Measurements from ENCODE around the gene GDF15.

GDF15 gene

GRCh38 chr19:18432275-18433014 lies 46.5 kb downstream of the GDF15 start:
- FAIRE-seq, result no peak

GRCh38 chr19:18433015-18433691 lies 47.2 kb downstream of the GDF15 start:
- no peak for FAIRE-seq

- FAIRE-seq, result no peak
Measured at GRCh38 chr19:18433735-18434398, 47.9 kb downstream of the GDF15 start.

GRCh38 chr19:18434411-18435175 lies 48.6 kb downstream of the GDF15 start:
- no peak for FAIRE-seq

- FAIRE-seq, result no peak
Measured at GRCh38 chr19:18435178-18435841, 49.4 kb downstream of the GDF15 start.

GRCh38 chr19:18435842-18436670 lies 50.1 kb downstream of the GDF15 start:
- no peak for FAIRE-seq

- FAIRE-seq, result no peak
Measured at GRCh38 chr19:18436671-18437490, 50.9 kb downstream of the GDF15 start.

- FAIRE-seq, result no peak
Measured at GRCh38 chr19:18437491-18438330, 51.8 kb downstream of the GDF15 start, which contains the start of gene ISYNA1. TSS of gene ISYNA1 (minus strand) at chr19:18438133. CDS start at chr19:18437979, 154 bp downstream.

GRCh38 chr19:18438331-18439024 lies 52.5 kb downstream of the GDF15 start:
- no peak for FAIRE-seq
